ENCODE measurements around the gene PRKN. TPM values are rescaled to one million over a fixed set of nuclear protein-coding genes. Genes with fewer than 3 reads are reported as not detected.

PRKN gene
- total RNA-seq, 2 donors from 2014 or later, result 6.7 to 8.2 TPM

DNA sequence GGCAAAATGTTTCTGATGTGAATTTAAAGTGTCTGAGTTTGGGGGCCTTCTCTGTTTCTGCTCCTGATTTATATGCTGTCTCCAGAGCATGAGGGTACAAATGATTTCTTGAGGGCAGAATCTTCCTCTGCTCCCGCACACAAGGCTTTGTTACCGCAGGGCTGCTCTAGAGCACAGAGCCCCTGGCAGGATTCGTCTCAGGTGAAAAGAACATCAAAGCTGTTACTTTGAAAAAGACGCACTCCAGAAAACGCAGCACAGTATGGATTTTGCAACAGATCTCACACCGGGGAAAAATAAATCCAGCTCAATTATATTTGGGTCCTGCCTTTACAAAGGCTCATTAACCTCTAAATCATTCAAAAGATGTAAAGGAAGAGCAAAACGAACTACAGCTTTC is 577.3 kb downstream of the PRKN start:
- H3K27ac ChIP-seq, result no peak overlapping the region
- DNase-seq (no peak), ATAC-seq (no peak)
- no peaks in the 10 kb centered on the region for H3K36me3 ChIP-seq (replicated peaks in 1 of 2; ENCODE audit: insufficient read depth in 1 of 2, low read depth in 2 of 2)
- TF ChIP-seq, protein P1, sequence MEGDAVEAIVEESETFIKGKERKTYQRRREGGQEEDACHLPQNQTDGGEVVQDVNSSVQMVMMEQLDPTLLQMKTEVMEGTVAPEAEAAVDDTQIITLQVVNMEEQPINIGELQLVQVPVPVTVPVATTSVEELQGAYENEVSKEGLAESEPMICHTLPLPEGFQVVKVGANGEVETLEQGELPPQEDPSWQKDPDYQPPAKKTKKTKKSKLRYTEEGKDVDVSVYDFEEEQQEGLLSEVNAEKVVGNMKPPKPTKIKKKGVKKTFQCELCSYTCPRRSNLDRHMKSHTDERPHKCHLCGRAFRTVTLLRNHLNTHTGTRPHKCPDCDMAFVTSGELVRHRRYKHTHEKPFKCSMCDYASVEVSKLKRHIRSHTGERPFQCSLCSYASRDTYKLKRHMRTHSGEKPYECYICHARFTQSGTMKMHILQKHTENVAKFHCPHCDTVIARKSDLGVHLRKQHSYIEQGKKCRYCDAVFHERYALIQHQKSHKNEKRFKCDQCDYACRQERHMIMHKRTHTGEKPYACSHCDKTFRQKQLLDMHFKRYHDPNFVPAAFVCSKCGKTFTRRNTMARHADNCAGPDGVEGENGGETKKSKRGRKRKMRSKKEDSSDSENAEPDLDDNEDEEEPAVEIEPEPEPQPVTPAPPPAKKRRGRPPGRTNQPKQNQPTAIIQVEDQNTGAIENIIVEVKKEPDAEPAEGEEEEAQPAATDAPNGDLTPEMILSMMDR (IDR thresholded peaks at IDR 0.05), result no peak
- TF ChIP-seq POLR2A (IDR thresholded peaks at IDR 0.05), result no peak
- no peaks in the 10 kb centered on the region for H3K4me1 ChIP-seq
- H3K9me3 ChIP-seq, result no peaks in the 10 kb centered on the region
- no peak overlapping the region for H3K4me3 ChIP-seq
- 78 to 83% methylated on average over 7 of the region's 7 CpGs for WGBS, 2 donors
- no peaks in the 10 kb centered on the region for H3K27me3 ChIP-seq
- intact Hi-C loops (cut with DNase I), result no loop called here

DNA sequence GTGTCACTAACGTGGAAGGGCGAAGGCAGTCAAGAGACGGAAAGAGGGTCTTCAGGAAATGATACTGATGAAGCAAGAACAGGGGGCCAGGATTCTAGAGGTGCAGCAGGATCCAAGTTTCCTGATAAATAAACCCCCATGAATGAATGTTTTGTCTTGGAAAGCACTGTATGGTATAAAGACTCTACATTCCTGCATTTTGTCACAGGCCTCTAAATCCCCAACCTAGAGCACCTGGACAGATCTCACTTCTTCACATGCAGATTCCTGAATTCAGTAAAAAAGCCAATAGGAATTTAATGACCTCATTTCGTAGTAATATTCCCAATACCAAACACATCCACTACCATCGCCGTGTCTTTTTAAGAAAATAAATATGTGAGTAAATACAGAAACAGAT is 577.8 kb downstream of the PRKN start:
- WGBS, 2 donors, result 92 to 96% methylated on average over 6 of the region's 6 CpGs
- no peak overlapping the region for H3K4me3 ChIP-seq
- TF ChIP-seq POLR2A (IDR thresholded peaks at IDR 0.05), result no peak
- TF ChIP-seq, protein P1 (IDR thresholded peaks at IDR 0.05), result no peak

GRCh38 chr6:162147805-162148204 is 579.8 kb downstream of the PRKN start:
- no peak for ATAC-seq
- WGBS, 2 donors, result 88 to 89% methylated on average over 3 of the region's 3 CpGs
- TF ChIP-seq, protein P1 (IDR thresholded peaks at IDR 0.05), result no peak
- TF ChIP-seq POLR2A (IDR thresholded peaks at IDR 0.05), result no peak
- no peak for DNase-seq
- no peak overlapping the region for H3K27ac ChIP-seq
- H3K4me3 ChIP-seq, result no peak overlapping the region
- no peaks in the 10 kb centered on the region for H3K4me1 ChIP-seq
- H3K36me3 ChIP-seq (replicated peaks in 1 of 2; ENCODE audit: insufficient read depth in 1 of 2, low read depth in 2 of 2), result no peaks in the 10 kb centered on the region
- H3K9me3 ChIP-seq, result no peaks in the 10 kb centered on the region
- intact Hi-C loops (cut with DNase I), result no loop called here
- H3K27me3 ChIP-seq, result no peaks in the 10 kb centered on the region

More for the DNA sequence above, 577.8 kb downstream of the PRKN start:
- intact Hi-C loops (cut with DNase I), result no loop called here
- Histone ChIP-seq H3K36me3 (replicated peaks in 1 of 2; ENCODE audit: insufficient read depth in 1 of 2, low read depth in 2 of 2) (no peaks in the 10 kb centered on the region), H3K27me3 (no peaks in the 10 kb centered on the region), H3K4me1 (no peaks in the 10 kb centered on the region), H3K27ac (no peak overlapping the region), H3K9me3 (no peaks in the 10 kb centered on the region)
- no peak for DNase-seq
- no peak for ATAC-seq

DNA sequence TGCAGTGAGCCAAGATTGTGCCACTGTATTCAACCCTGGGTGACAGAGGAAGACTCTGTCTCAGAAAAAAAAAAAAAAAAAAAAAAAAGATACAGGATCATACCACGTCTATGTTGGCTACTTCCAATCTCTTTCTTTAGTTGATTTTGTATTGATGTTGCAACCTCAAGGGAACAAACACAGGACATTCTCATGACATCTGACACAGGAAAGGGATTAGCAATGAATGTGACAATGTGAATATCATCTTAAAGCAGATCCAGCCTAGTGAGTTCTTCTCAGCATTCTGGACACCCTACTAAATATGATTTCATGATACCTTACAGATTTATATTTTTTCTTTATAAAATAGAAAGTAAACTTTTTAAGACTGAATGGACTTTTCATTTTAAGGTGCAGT is 580.3 kb downstream of the PRKN start:
- ATAC-seq, result no peak
- no peaks in the 10 kb centered on the region for H3K36me3 ChIP-seq (replicated peaks in 1 of 2; ENCODE audit: insufficient read depth in 1 of 2, low read depth in 2 of 2)
- TF ChIP-seq, protein P1 (IDR thresholded peaks at IDR 0.05), result no peak
- no peak for TF ChIP-seq POLR2A (IDR thresholded peaks at IDR 0.05)
- no peak overlapping the region for H3K27ac ChIP-seq
- no peaks in the 10 kb centered on the region for H3K27me3 ChIP-seq
- WGBS, 2 donors, result 38 to 52% methylated on average over 1 of the region's 1 CpG
- no peak for DNase-seq
- no peak overlapping the region for H3K4me3 ChIP-seq
- intact Hi-C loops (cut with DNase I), result no loop called here
- no peaks in the 10 kb centered on the region for H3K4me1 ChIP-seq
- H3K9me3 ChIP-seq, result no peaks in the 10 kb centered on the region

- TF ChIP-seq, protein P1 (IDR thresholded peaks at IDR 0.05), result no peak
- TF ChIP-seq POLR2A (IDR thresholded peaks at IDR 0.05), result no peak
- Histone ChIP-seq H3K36me3 (replicated peaks in 1 of 2; ENCODE audit: insufficient read depth in 1 of 2, low read depth in 2 of 2) (no peaks in the 10 kb centered on the region), H3K4me1 (no peaks in the 10 kb centered on the region), H3K4me3 (no peak overlapping the region), H3K27ac (no peak overlapping the region), H3K27me3 (no peaks in the 10 kb centered on the region), H3K9me3 (peaks cover 0 to 11% (median 0%) of the 10 kb centered on the region in 3 donors)
- no peak for ATAC-seq
- WGBS, 2 donors, result 65 to 76% methylated on average over 7 of the region's 7 CpGs
- DNase-seq, result peak in 1 of 4 donors; percentile 28
- intact Hi-C loops (cut with DNase I), result no loop called here
Observed at GRCh38 chr6:162140251-162140852, 587.2 kb downstream of the PRKN start.
